PC-9 (cell line): ENCODE data around the gene CRYBG1.
"Not testable (repeated sequence)": the region's sequence is repeated elsewhere in the genome, so short reads cannot be mapped to it uniquely, and the experiment has no call there.

Experiments used
- EZH2 ChIP-seq: fragments of 200-600 bp; sonication (generic); IDR thresholded peaks from 2 replicates; pipeline ENCODE4 v1.8.0; 2017; ENCODE audit warnings: antibody characterized with exemption, low read depth
- TF ChIP-seq, protein P1 (sequence below): fragments of 200-600 bp; sonication (generic); conservative IDR thresholded peaks from 2 replicates; pipeline ENCODE4 v1.6.1; 2017; ENCODE audit warnings: mixed run types, antibody characterized with exemption, mild to moderate bottlenecking, moderate library complexity

DNA sequence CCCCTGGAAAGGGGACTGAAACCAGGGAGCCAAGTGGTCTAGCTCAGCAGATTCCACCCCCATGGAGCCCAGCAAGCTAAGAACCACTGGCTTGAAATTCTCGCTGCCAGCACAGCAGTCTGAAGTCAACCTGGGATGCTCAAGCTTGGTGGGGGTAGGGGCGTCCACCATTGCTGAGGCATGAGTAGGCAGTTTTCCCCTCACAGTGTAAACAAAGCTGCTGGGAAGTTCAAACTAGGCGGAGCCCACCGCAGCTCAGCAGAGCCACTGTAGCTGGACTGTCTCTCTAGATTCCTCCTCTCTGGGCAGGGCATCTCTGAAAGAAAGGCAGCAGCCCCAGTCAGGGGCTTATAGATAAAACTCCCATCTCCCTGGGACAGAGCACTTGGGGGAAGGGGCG, 44.5 kb downstream of the CRYBG1 start:
- TF ChIP-seq, protein P1, sequence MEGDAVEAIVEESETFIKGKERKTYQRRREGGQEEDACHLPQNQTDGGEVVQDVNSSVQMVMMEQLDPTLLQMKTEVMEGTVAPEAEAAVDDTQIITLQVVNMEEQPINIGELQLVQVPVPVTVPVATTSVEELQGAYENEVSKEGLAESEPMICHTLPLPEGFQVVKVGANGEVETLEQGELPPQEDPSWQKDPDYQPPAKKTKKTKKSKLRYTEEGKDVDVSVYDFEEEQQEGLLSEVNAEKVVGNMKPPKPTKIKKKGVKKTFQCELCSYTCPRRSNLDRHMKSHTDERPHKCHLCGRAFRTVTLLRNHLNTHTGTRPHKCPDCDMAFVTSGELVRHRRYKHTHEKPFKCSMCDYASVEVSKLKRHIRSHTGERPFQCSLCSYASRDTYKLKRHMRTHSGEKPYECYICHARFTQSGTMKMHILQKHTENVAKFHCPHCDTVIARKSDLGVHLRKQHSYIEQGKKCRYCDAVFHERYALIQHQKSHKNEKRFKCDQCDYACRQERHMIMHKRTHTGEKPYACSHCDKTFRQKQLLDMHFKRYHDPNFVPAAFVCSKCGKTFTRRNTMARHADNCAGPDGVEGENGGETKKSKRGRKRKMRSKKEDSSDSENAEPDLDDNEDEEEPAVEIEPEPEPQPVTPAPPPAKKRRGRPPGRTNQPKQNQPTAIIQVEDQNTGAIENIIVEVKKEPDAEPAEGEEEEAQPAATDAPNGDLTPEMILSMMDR = not testable (repeated sequence)
- not testable (repeated sequence) for TF ChIP-seq EZH2
